Esophagus muscularis mucosa (tissue), 4 donors: ENCODE results near the gene GALNTL6.

Source experiments
- CTCF ChIP-seq, 3 experiments: fragments of 200-600 bp in 2 of 3; fragments of 450-650 bp in 1 of 3; sonication (generic) in 2 of 3; IDR thresholded peaks; one replicate each; pipeline ENCODE4 v1.5.1; 2017 to 2019; ENCODE audit warnings: antibody characterized with exemption in 3 of 3, mild to moderate bottlenecking in 2 of 3, moderate library complexity in 1 of 3
- EP300 ChIP-seq: sonication (generic); formaldehyde crosslinking; IDR thresholded peaks from one replicate; pipeline ENCODE4 v1.6.1; 2017; ENCODE audit warnings: antibody characterized with exemption
- POLR2AphosphoS5 ChIP-seq, 2 donors: sonication (generic); formaldehyde crosslinking; IDR thresholded peaks; one replicate each; pipeline ENCODE4 v1.6.1; 2017; ENCODE audit warnings: antibody characterized with exemption in 2 of 2

- TF ChIP-seq EP300 = no peak
- TF ChIP-seq CTCF (IDR thresholded peaks at IDR 0.05) = no peak
- TF ChIP-seq POLR2AphosphoS5 (IDR thresholded peaks at IDR 0.05) = no peak
Measured at GRCh38 chr4:172942840-172943239, 1129.6 kb downstream of the GALNTL6 start.
